GM18511 (cell line): ENCODE data around the gene DPF3.

Source experiments
- ATAC-seq: cut with Tn5 transposase; IDR thresholded peaks from one replicate; pipeline ENCODE4 v1.9.1; 2021; ENCODE audit warnings: mild to moderate bottlenecking, moderate library complexity; ENCODE audit not compliant: unreplicated experiment

Gene DPF3

DNA sequence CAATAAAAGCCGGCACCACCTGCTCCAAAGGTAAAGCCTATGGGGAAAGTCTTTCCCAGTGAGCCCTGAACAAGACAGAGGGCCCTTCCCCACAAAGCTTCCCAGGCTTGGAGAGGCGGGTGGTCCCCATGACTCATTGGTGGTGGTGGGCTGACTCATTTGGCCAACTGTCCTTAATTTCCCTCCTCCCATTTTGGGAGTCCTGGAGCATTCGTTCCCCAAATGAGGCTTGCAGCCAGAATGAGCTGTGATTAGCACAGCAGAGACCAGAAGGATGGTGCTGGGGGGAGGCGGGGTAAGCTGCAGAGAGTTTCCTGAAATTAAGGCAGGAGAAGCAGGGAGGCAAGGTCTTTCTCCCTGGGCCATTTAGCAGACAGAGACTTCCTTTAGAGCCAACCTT lies 241.7 kb downstream of the DPF3 start:
- no peak for ATAC-seq

DNA sequence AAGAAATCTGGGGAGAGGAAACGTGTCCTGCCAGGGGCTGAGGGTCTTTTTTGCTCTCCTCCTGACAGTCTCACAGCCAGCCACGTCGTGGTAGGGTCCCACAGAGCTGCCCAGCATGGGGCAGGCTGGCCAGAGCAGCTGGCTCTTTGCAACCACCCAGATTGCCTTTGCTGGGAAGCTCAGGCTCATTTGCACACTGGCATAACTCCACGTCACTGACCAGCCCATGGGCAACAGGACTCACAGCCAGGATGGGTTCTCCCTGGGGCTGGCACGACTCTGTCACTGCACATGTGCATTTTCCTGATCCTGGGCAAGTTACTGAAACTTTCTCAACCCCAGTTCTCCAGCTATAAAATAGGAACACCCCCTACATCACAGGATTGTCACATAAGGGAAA lies 242.2 kb downstream of the DPF3 start:
- ATAC-seq, result no peak

DNA sequence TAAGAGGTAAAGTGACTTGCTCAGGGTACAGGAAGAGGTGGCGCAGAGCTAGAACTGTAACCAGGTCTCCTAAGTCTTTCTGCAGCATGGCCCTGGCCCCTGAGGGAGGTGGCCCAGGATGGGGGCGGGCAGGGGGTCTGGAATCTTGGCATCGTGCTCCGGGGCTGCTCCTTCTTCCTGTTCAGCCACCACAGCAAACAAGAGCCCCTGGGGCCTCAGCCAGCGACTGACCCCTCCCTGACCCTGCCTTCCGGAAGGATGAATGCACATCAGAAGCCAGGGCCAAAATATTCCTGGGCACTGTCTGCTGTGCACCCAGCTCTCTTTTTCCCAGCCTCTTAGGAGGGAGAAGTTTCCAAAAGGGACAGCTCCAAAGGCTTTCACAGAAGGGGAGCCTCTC lies 242.8 kb downstream of the DPF3 start:
- ATAC-seq, result no peak

DNA sequence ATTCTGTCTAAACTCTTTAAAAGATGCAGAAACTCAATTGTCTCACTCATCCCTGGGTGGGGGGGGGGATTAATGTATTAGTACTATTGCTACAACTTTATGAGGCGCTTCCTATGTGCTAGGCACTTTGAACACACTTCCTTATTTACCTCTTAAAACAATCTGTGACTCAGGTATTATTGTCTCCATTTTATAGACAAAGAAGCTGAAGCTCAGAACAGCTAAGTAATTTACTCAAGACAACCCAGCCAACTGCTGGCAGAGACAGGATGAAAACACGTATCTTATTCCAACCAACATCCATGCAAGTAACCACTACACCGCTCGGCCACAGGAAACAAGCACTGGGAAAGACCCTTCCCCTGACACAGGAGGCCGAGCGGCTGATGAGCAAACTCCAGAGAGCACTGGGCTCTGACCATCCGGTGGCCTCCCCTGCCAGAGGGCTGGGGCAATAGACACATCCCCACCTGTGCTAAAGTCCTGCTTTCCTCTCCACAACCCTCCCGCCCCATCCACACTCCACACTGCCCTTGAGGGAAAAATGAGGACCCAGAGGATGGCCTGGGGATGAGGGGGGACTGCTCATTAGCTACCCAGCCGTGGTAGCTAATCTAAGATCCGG lies 244.2 kb downstream of the DPF3 start:
- ATAC-seq, result no peak

DNA sequence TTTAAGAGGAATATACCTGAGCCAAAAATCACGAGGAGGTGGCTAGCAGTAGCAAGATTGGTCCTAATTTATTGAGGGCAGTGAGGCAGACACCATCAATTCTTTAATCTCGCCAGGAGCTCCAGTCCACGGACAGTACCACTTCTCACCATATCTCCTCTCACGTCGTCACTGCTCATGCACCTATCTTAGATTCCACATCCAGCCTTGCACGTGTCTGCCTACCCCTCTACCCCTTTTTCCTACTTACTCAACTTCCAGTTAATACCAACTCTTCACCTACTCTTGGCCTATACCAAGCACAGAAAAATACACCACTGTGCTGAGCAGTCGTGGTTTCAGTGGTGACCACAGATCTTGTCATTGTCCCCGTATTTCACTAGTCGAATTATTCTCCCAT lies 246.1 kb downstream of the DPF3 start:
- ATAC-seq, result no peak

DNA sequence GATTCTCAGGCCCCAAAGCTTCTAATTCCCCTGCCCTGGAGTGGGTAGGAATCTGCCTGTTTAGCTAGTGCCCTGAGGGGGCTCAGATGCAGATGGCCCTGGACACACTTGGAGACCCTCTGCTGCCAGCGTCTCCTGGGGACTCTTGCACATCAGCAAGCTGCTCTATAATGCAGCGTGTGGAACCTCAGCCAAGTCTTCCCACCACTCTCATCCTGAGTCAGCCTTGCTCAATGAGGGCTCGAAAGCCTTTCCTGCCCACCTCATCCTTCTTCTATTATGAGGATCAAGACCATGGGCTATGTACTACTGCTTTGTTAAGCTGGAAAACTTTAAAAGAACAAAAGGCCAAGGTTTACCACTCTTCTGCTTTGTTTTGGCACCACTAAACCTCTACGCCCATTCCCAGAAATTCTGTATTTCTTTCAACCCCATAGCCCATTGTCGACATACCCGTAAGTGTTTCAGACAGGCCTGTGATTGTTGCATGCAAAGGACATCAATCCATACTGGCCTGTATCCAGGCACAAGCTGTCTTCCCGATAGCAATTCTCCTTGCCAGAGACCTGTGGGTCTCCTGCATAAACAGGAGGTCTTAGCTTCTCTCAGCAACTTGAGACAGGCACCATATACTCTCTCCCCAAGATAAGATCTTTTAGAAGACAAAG lies 246.9 kb downstream of the DPF3 start:
- no peak for ATAC-seq

DNA sequence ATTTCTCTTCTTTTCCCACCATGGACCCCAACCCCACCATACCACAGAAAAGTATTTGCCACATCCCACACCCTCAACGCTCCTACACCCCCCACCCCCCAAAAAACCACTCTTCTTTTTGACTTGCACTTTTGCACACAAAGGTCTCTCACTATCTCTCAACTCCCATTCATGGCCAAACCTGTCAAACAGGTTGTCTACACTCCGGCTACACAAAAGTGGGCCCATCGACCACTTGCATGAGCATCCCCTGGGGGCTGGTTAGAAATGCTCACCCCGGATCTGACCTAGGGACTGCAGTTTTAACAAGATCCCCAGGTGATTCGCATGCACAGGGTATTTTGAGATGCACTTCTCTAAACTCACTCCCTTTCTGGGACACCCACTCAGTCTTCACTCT lies 248.2 kb downstream of the DPF3 start:
- no peak for ATAC-seq

DNA sequence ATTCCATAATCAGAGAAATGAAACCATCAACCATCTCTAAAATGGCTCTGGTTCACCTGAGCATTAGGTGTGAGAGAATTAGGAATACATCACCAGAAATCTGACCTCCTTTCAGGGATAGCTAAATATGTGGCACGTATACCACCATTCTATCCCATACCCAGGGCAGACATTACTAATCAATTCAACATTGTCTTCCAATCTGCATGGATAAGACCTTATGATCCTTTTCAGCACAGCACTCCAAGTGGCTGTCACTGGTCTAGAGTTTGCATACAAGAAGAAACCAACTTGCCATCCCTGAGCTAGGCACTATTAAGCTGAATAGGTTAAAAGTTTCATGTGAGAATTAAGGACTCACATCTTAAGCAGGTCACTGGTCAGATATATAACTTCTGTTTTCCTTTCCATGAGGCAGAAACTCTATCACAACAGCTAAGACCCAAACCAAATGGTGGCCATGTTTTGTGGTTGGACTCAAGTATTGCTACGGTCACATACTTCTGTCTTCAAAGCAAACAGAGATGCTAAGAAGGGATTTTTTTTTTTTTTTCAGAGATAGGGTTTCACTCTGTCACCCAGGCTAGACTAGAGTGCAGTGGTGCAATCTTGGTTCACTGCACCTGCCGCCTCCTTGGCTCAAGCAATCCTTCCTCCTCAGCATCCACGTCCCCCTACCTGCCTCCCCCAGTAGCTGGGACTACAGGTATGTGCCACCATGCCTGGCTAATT lies 249.0 kb downstream of the DPF3 start:
- no peak for ATAC-seq

DNA sequence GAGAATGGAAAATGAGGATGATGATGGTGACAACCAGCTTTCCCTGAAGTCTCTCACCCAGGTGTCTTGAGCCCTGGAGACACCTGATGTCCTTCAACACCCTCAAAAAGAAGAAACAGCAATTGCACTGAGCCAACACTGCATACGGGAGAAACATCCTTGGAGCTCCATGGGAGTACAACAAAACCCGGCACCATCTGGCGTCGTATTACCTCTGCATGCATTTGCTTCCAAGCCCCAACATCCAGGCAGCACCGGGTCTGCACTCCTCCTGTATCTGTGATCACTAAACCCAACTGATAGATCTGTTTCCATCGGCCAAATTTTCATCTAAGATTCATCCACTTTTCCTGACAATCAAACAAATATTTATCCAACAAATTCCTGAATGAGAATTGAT lies 249.9 kb downstream of the DPF3 start:
- no peak for ATAC-seq

DNA sequence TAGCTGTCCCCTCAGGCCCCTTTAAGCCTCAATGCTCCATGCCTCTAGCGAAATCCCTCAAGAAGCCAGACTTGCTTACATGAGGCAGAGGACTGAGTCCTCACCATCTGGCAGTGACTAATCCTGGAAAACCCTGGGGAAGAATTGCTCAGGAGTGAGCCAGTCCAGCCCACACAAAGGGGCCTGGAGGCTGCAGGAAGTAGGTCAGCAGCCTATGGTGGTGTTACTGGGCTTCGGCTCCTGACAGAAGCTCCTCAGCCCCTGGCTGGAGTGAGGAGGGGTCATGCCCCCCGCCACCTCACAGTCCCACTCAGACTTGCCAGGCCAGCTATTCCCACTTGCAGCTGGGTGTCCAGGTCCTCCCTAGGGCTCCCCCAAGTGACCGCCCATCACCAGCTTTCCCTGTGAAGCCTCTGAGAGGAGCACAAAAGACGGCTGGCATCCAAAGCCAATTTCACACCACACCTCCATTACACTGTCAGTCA lies 250.5 kb downstream of the DPF3 start:
- no peak for ATAC-seq

DNA sequence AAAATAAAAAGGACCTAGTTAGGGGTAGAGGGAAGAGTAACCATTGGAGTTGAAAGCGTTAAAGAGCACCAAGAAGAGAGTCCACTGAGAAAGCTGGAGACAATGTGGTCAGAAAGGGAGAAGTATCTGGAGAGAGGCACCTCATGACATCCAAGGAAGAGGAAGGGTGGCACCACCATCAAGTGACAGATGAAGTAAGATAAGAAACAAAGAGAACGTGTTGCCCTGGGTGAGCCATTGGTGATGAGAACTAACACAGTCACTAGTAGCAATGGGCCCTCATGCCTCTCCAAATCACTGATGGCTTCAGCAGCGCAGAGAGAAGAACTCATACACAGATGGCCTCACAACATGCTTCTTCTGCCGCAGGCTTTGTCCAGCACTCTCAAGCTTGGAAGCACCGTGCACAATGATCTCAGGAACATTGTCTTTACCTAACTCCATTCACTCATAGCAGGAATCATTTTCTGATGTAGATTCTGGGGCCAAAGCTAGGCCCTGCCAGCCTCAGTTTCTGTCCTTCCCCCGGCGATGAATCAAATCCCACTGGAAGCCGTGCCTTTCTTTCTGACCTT lies 252.9 kb downstream of the DPF3 start:
- ATAC-seq, result no peak

DNA sequence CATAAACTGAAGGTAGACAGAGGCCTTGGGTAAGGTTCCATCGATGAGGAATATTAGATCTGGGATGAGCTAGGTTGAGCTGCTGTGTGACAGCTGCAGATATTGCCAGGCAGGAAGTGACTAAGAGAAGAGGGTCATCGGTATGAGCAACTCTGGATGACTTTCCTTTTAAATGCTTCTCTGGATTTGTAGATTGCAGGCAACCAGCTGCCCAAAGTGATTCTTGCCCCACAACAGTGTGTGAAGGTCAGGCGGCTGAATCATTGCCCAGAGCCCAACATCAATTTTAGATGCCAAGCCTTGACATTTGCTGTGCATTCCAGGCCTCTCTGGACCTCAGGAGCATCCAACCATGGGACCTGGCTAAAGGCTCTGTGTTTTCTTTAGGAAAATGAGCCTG lies 255.9 kb downstream of the DPF3 start:
- no peak for ATAC-seq

DNA sequence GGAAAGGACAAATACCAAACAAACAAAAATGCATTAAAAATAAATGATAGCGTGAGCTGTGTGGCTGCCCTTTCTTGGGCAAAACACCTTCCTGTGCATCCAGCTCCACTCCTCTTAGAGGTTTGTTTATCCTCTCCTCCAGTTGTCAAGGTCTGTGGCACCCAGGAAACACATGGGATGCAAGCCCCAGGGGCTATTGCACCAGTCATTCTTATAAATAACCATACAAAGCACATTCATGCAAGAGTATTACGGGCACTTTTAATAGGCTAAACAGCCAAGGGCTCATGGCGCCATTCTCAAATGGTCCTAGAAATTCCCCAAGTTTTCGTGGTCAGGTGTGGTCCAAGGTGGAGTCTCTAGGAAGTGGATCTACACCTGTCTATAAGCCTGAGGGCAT lies 257.0 kb downstream of the DPF3 start:
- no peak for ATAC-seq

DNA sequence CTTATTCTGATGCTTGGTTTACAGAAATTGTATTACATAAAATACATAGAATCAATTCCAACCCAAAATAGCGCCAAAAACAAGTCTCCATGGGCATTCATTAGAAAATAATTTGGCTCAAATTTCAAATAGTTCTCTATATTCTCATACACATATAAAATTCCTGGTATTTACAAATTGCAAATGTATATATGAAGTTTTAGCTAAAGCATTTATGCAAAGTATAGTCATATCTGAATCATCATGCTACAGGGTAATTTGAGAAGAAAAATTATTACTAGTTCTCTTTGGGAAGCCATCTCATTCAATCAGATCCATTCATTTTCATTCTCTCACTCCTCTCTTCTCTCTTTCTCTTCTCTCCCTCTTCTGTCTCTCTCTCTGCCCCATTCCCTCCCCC lies 257.8 kb downstream of the DPF3 start:
- no peak for ATAC-seq

DNA sequence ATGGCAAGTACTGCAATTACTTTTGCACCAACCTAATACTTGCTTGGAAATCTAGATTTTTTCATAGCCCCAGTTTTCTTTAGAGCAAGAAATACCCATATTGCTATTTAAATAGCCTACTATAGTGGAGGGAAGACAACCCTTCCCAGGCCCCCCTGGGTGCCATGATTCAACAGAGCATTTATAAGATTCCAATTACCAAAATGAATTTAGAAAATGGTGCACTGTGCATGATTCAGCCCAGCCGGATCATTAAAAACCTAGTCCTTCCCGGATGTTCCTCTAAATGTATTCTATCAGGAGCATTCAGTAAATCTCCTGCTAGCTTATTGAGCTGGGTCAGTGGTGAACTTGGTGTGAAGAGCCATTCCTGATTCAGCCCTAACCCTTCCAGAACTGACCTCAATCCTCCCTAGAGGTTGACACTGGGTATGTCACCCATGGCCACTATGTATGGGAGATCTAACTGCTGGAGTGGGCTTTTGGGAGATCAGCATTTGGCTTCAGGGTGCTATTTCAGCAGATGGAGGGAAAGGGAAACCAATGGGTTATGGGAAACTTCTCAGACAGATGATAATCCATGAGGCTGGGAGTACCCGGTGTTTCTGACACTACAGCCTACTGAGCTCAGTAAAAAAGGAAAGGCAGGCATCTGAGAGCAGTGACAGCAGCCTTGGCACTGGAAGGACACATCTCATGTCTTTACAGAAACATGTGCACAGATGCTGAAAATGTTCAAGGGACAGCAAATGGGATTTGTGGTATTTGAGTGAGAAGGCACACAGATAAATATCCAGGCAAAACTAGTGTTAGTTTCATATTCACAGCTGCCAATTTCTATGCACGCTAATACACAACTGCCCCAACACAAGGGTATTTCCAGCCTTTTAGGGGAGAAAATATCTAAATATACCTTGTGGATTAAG lies 258.9 kb downstream of the DPF3 start:
- peak; percentile 60 for ATAC-seq

DNA sequence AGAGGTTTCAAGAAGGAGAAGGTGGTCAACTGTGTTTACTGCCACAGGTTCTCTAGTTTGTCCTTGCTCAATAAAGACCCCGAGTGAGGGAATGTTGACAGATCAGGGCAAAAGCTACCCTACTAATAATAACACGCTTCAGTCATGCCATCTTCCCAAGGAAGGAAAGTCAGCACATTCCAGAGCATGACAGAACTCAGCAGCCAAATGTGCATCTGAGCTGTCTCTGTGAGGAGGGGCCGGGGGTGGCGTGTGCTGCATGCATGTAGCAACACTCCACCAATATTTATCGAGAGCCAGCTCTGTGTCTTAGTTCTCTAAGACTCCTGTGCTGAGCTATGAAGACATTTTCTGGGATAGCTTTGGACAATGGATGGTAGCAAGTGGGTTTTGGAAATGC lies 260.4 kb downstream of the DPF3 start:
- no peak for ATAC-seq

DNA sequence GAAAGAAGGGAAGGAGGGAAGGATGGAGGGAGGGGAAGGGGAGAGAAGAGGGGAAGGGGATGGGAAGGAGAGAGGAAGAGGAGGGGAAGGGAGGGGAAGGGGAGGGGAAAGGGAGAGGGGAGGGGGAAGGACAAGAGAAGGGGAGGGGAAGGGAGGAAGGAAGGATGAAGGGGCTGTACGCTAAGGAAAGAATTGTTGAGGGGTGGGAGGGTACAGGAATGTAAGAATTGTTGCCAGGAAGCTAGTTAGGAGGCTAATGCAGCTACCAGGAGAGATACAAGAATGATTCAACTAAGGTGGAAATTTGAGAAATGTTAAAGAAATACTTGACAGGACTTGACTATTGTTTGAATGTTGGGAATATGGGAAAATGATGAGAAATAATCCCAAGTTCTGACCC lies 261.2 kb downstream of the DPF3 start:
- no peak for ATAC-seq

DNA sequence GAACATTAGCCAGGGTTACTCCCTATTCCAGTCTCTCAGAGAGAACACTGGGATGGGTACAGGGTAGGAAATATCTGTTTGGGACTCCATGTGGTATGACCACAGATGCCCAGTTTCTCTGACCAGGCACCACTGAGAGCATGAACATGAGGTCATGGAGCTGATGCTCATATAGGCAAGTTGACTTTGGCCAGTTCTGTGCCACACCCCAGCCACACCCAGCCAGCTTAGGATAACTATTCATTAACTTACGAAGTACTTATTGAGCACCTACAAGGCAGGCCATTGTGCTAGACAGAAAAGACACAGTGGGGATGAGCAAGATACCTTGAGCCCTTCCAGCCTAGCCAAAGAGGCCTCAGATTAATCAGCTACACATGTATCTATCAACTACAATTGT lies 262.5 kb downstream of the DPF3 start:
- ATAC-seq, result no peak

DNA sequence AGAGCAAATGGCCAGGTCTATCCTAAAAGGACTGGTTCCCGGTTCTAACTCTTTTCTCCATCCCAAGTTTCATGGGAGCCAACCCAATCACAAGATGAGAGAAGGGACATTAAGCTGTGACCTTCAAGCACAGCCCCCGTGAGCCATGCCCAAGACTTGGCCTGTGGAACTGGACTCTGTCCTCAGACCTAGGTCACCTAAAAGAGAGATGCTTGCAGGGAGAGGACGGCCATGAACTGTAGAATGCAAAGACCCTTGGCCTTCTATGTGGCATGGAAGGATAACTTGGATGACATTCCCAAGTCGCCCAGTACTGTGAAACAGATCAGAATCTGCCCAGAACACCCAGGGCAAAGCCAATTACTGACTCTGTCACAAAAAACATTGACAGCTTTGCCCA lies 263.5 kb downstream of the DPF3 start:
- no peak for ATAC-seq

DNA sequence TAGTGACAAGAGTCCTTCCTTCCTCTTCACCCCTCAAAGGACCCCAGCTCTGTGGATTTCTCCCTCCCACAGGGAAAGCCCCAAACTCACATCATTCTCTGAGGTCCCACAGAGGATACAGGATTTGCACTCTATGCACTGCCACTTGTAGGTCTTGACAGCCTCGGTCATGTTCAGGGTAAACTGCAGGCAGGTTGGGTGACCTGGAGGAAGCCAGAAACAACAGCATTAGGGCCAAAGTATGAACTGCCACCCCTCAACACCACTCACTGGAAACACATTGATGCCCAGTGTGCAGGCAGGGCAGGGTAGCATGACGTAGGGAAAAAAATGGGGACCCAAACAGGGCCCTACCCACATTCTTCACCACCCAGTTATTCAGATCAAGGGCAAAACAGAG lies 264.4 kb downstream of the DPF3 start:
- ATAC-seq, result no peak

DNA sequence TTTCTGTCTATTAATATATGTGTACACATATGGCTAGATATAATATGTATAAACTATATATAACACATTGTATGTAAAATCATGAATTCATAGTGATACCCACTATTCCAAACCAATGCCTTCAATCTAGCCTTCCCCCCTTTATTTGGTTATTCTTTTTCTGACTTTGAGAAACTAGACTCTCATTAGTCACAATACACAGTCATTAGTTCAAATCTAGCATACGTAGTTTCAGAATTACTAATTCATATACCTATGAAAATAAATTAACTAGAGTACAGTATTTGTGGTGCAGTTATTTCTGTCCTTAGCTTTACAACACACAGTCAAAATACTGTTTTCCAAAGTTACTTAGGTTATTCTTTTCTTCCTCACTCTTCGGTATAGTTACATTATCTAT lies 268.2 kb downstream of the DPF3 start:
- ATAC-seq, result no peak
